ENCODE data around the gene TRAPPC14. TPM values are rescaled to one million over a fixed set of nuclear protein-coding genes. Genes with fewer than 3 reads are reported as not detected.

Gene TRAPPC14
- total and polyA plus RNA-seq, 9 of the 15 experiments (the other 6 are each of a cell fraction or from before 2014, with no cell fraction given) = 0.42 to 45.9 (median 18.2) TPM

- 0 out of 2 replicates have a peak, but pooled peaks have one; percentile 29 for TF ChIP-seq BHLHE40 (IDR thresholded peaks at IDR 0.05; ENCODE audit: low read length)
- TF ChIP-seq HOXB6 (CRISPR knock-in tag; IDR thresholded peaks at IDR 0.05; ENCODE audit: borderline replicate concordance) = no peak
- no peak for TF ChIP-seq RBM15 (IDR thresholded peaks at IDR 0.05; ENCODE audit: insufficient read depth, low read length)
- no peak for TF ChIP-seq POLR2G (IDR thresholded peaks at IDR 0.05; ENCODE audit: low read depth, low read length)
- peak in 1 of 2 experiments; percentile 77; a peak in 1 of 4 replicates for TF ChIP-seq MAZ (CRISPR knock-in tag; conservative IDR thresholded peaks at IDR 0.05 in 1 of 2, IDR thresholded peaks at IDR 0.05 in 1 of 2)
- TF ChIP-seq ZNF507 (tag; conservative IDR thresholded peaks at IDR 0.05) = no peak
- TF ChIP-seq HMG20A (CRISPR knock-in tag; conservative IDR thresholded peaks at IDR 0.05) = no peak; the same call in 1 of the 2 replicates
- TF ChIP-seq SP2 (IDR thresholded peaks at IDR 0.05; ENCODE audit: extremely low read depth, low read depth, low read length, poor library complexity, severe bottlenecking) = no peak
- peak; percentile 84; the same call in 1 of the 2 replicates for TF ChIP-seq OTX1 (CRISPR knock-in tag; IDR thresholded peaks at IDR 0.05)
- no peak for TF ChIP-seq HCFC1 (IDR thresholded peaks at IDR 0.05; ENCODE audit: low read depth, low read length)
- TF ChIP-seq ZBTB9 (CRISPR knock-in tag; IDR thresholded peaks at IDR 0.05) = no peak
- no peak for TF ChIP-seq PTBP1 (IDR thresholded peaks at IDR 0.05; ENCODE audit: low read depth, low read length)
- no peak for TF ChIP-seq MCM5 (IDR thresholded peaks at IDR 0.05; ENCODE audit: low read depth)
- no peak for TF ChIP-seq SRSF1 (IDR thresholded peaks at IDR 0.05; ENCODE audit: low read depth, low read length)
- no peak for TF ChIP-seq POLR3A (IDR thresholded peaks at IDR 0.05; ENCODE audit: borderline replicate concordance, extremely low read depth, insufficient read depth, insufficient read length)
- no peak for TF ChIP-seq MNT (conservative IDR thresholded peaks at IDR 0.05)
- TF ChIP-seq BMI1 (IDR thresholded peaks at IDR 0.05; ENCODE audit: low read length) = no peak
- 0 out of 2 replicates have a peak, but pooled peaks have one; percentile 53 for TF ChIP-seq KAT7 (CRISPR knock-in tag; IDR thresholded peaks at IDR 0.05; ENCODE audit: borderline replicate concordance)
- TF ChIP-seq ZNF551 (CRISPR knock-in tag; IDR thresholded peaks at IDR 0.05) = no peak
- no peak for TF ChIP-seq HOMEZ (CRISPR knock-in tag; IDR thresholded peaks at IDR 0.05)
- peak; percentile 16; the same call in 1 of the 2 replicates for TF ChIP-seq ZNF24 (IDR thresholded peaks at IDR 0.05)
- TF ChIP-seq NR3C1 (CRISPR knock-in tag; IDR thresholded peaks at IDR 0.05) = no peak
Measured at GRCh38 chr7:100132697-100133151, 25.8 kb downstream of the TRAPPC14 start (continued).
